Measurements from ENCODE around the gene TOM1L2. TPM values are rescaled to one million over a fixed set of nuclear protein-coding genes. Genes with fewer than 3 reads are reported as not detected.

TOM1L2 gene
- polyA plus RNA-seq, 1 donor from 2014 or later = 40.9 TPM

GRCh38 chr17:17812211-17813054, 159.8 kb downstream of the TOM1L2 start:
- no peak overlapping the region for H3K4me3 ChIP-seq (ENCODE audit: low read length)
- H3K36me3 ChIP-seq (ENCODE audit: insufficient read depth, low read length) = no peaks in the 10 kb centered on the region
- no peaks in the 10 kb centered on the region for H3K79me2 ChIP-seq (replicated peaks; ENCODE audit: insufficient read depth, low read length)
- H3K9me3 ChIP-seq (ENCODE audit: low read length) = no peaks in the 10 kb centered on the region
- H3K9ac ChIP-seq (ENCODE audit: low read length) = no peak overlapping the region
- no peaks in the 10 kb centered on the region for H3K9me2 ChIP-seq (ENCODE audit: insufficient read depth, low read length)
- no peaks in the 10 kb centered on the region for H3F3A ChIP-seq (ENCODE audit: insufficient read depth, low read length, poor library complexity, severe bottlenecking)
- no peak overlapping the region for H3K4me2 ChIP-seq (ENCODE audit: low read length)
- no peaks in the 10 kb centered on the region for H3K27me3 ChIP-seq (ENCODE audit: insufficient read depth, low read depth, low read length)
- no peaks in the 10 kb centered on the region for H4K20me1 ChIP-seq (ENCODE audit: insufficient read depth)
- no peak overlapping the region for H2AFZ ChIP-seq (ENCODE audit: low read depth, low read length)
- peak; percentile 85 for TF ChIP-seq RAD21 (conservative IDR thresholded peaks at IDR 0.05)
- TF ChIP-seq MXI1 (conservative IDR thresholded peaks at IDR 0.05; ENCODE audit: poor library complexity, severe bottlenecking) = no peak
- no peak for TF ChIP-seq EP300 (conservative IDR thresholded peaks at IDR 0.05; ENCODE audit: poor library complexity, severe bottlenecking)
- peak; percentile 94 for TF ChIP-seq SMC3 (conservative IDR thresholded peaks at IDR 0.05; ENCODE audit: poor library complexity)
- TF ChIP-seq CTCF (IDR thresholded peaks at IDR 0.05; ENCODE audit: poor library complexity, severe bottlenecking) = peak; percentile 96
- H3K27ac ChIP-seq (ENCODE audit: low read length) = peak overlapping the region; percentile 39

GRCh38 chr17:17811381-17812210, 160.6 kb downstream of the TOM1L2 start:
- Histone ChIP-seq H3K27ac (ENCODE audit: low read length) (peak overlapping the region; percentile 39), H3K9me3 (ENCODE audit: low read length) (no peaks in the 10 kb centered on the region), H3K4me2 (ENCODE audit: low read length) (no peak overlapping the region), H3K36me3 (ENCODE audit: insufficient read depth, low read length) (no peaks in the 10 kb centered on the region), H3F3A (ENCODE audit: insufficient read depth, low read length, poor library complexity, severe bottlenecking) (no peaks in the 10 kb centered on the region), H3K4me3 (ENCODE audit: low read length) (no peak overlapping the region), H3K9ac (ENCODE audit: low read length) (no peak overlapping the region), H3K27me3 (ENCODE audit: insufficient read depth, low read depth, low read length) (no peaks in the 10 kb centered on the region), H4K20me1 (ENCODE audit: insufficient read depth) (no peaks in the 10 kb centered on the region), H3K79me2 (replicated peaks; ENCODE audit: insufficient read depth, low read length) (no peaks in the 10 kb centered on the region), H2AFZ (ENCODE audit: low read depth, low read length) (no peak overlapping the region), H3K9me2 (ENCODE audit: insufficient read depth, low read length) (no peaks in the 10 kb centered on the region)
- TF ChIP-seq POLR2AphosphoS5 (IDR thresholded peaks at IDR 0.05) (no peak), TAF1 (IDR thresholded peaks at IDR 0.05; ENCODE audit: low read depth) (no peak), SMC3 (conservative IDR thresholded peaks at IDR 0.05; ENCODE audit: poor library complexity) (no peak), REST (IDR thresholded peaks at IDR 0.05; ENCODE audit: borderline replicate concordance) (no peak), CTCF (IDR thresholded peaks at IDR 0.05; ENCODE audit: poor library complexity, severe bottlenecking) (no peak), EZH2 (IDR thresholded peaks at IDR 0.05; ENCODE audit: borderline replicate concordance, insufficient read depth, low read length, poor library complexity, severe bottlenecking) (no peak), RAD21 (conservative IDR thresholded peaks at IDR 0.05) (no peak), MXI1 (conservative IDR thresholded peaks at IDR 0.05; ENCODE audit: poor library complexity, severe bottlenecking) (no peak), EP300 (conservative IDR thresholded peaks at IDR 0.05; ENCODE audit: poor library complexity, severe bottlenecking) (no peak)

All from neural cell (in vitro differentiated cells).